Upper lobe of left lung (tissue), 6 donors: ENCODE data around the gene CTDP1. TPM values are rescaled to one million over a fixed set of nuclear protein-coding genes. Genes with fewer than 3 reads are reported as not detected.

Experiments
- ATAC-seq, 2 donors: fragments of 200-7000 bp; cut with Tn5 transposase; one replicate each; pipeline ENCODE4 v1.9.1; 2022; ENCODE audit warnings: mild to moderate bottlenecking in 2 of 2, moderate library complexity in 2 of 2; ENCODE audit not compliant: low FRiP score in 2 of 2
- DNase-seq, 2 donors: peaks; one replicate each; pipeline ENCODE4 v3.0.0-alpha.2; 2019 to 2020
- H3K27ac ChIP-seq, 4 donors: fragments of 200-600 bp; sonication (generic); one replicate each; pipeline ENCODE4 v1.5.1; 2016 to 2019
- H3K27me3 ChIP-seq, 4 donors: fragments of 200-600 bp; sonication (generic); one replicate each; pipeline ENCODE4 v1.5.1; 2017 to 2019
- H3K36me3 ChIP-seq, 4 donors: fragments of 200-600 bp; sonication (generic); one replicate each; pipeline ENCODE4 v1.5.1; 2016 to 2019
- H3K4me1 ChIP-seq, 4 donors: fragments of 200-600 bp; sonication (generic); one replicate each; pipeline ENCODE4 v1.5.1; 2018 to 2019
- H3K4me3 ChIP-seq, 4 donors: fragments of 200-600 bp; sonication (generic); one replicate each; pipeline ENCODE4 v1.5.1; 2017 to 2019; ENCODE audit warnings: mild to moderate bottlenecking in 2 of 4, moderate library complexity in 1 of 4
- H3K9me3 ChIP-seq, 4 donors: fragments of 200-600 bp; sonication (generic); one replicate each; pipeline ENCODE4 v1.5.1; 2018 to 2019
- CTCF ChIP-seq, 6 experiments: fragments of 450-650 bp in 4 of 6; fragments of 200-600 bp in 2 of 6; sonication (generic) in 2 of 6; IDR thresholded peaks; one replicate each; pipeline ENCODE4 v1.5.1; 2016 to 2019; ENCODE audit warnings: antibody characterized with exemption in 6 of 6
- EP300 ChIP-seq, 4 donors: sonication (generic); formaldehyde crosslinking; IDR thresholded peaks; one replicate each; pipeline ENCODE4 v1.5.1; 2017; ENCODE audit warnings: antibody characterized with exemption in 4 of 4, control low read depth in 2 of 4
- POLR2A ChIP-seq, 4 donors: fragments of 450-650 bp; IDR thresholded peaks; one replicate each; pipeline ENCODE4 v1.5.1; 2016 to 2017; ENCODE audit warnings: antibody characterized with exemption in 4 of 4, mild to moderate bottlenecking in 2 of 4
- POLR2AphosphoS5 ChIP-seq, 2 donors: sonication (generic); formaldehyde crosslinking; IDR thresholded peaks; one replicate each; pipeline ENCODE4 v1.5.1; 2017; ENCODE audit warnings: antibody characterized with exemption in 2 of 2
- WGBS, 2 donors: methylation state at CpG; one replicate each; pipeline ENCODE4 v1.1.5; 2017 to 2018; 5-methylcytosine and 5-hydroxymethylcytosine counted together
- total RNA-seq, 6 donors: library from RNA; depleted of rRNA in 4 of 6; stranded (reverse); fragments of >200 nt in 4 of 6; gene quantifications; one replicate each; pipeline versions ENCODE4 v1.1.0 to v1.2.1, GENCODE V29; 2016 to 2021
- donor health status: DM: no; HTN: no; CAD: no; lungs with moderate emphysema.
- donor health status: DM: no; HTN: yes; CAD: no; lungs with severe emphysema.

CTDP1 gene
- total RNA-seq, 6 donors from 2014 or later, result 21.3 to 44.7 (median 29.7) TPM

- Histone ChIP-seq H3K36me3 (no peaks in the 10 kb centered on the region), H3K27me3 (no peaks in the 10 kb centered on the region), H3K4me3 (no peak overlapping the region), H3K9me3 (peaks cover 0 to 4% (median 0%) of the 10 kb centered on the region in 4 donors), H3K27ac (no peak overlapping the region), H3K4me1 (no peaks in the 10 kb centered on the region)
- DNase-seq (no peak), ATAC-seq (no peak)
- TF ChIP-seq POLR2AphosphoS5 (IDR thresholded peaks at IDR 0.05), result no peak
Observed at GRCh38 chr18:79763407-79763806, 83.8 kb downstream of the CTDP1 start.

- ATAC-seq (no peak), DNase-seq (no peak)
- no peaks in the 10 kb centered on the region for H3K4me1 ChIP-seq
- 80% methylated on average over 1 of the region's 6 CpGs; no CpG with 5 or more reads in 1 of the 2 donors for whole genome bisulfite sequencing, 2 donors
- TF ChIP-seq POLR2A (IDR thresholded peaks at IDR 0.05), result no peak
- TF ChIP-seq EP300 (IDR thresholded peaks at IDR 0.05), result no peak
- TF ChIP-seq CTCF (IDR thresholded peaks at IDR 0.05), result no peak
- no peak for TF ChIP-seq POLR2AphosphoS5 (IDR thresholded peaks at IDR 0.05)
- H3K4me3 ChIP-seq, result no peak overlapping the region
- H3K27me3 ChIP-seq, result no peaks in the 10 kb centered on the region
- no peaks in the 10 kb centered on the region for H3K36me3 ChIP-seq
- no peak overlapping the region for H3K27ac ChIP-seq
- H3K9me3 ChIP-seq, result peaks cover 0 to 4% (median 0%) of the 10 kb centered on the region in 4 donors
Observed at GRCh38 chr18:79764131-79764530, 84.5 kb downstream of the CTDP1 start.

GRCh38 chr18:79765491-79766245 is 86.1 kb downstream of the CTDP1 start:
- TF ChIP-seq EP300 (IDR thresholded peaks at IDR 0.05) (no peak), CTCF (IDR thresholded peaks at IDR 0.05) (no peak), POLR2A (IDR thresholded peaks at IDR 0.05) (no peak), POLR2AphosphoS5 (IDR thresholded peaks at IDR 0.05) (no peak)
- no peak for ATAC-seq

GRCh38 chr18:79766308-79766707 is 86.7 kb downstream of the CTDP1 start:
- H3K27me3 ChIP-seq, result no peaks in the 10 kb centered on the region
- ATAC-seq, result no peak
- H3K9me3 ChIP-seq, result peaks cover 0 to 6% (median 0%) of the 10 kb centered on the region in 4 donors
- no peak overlapping the region for H3K4me3 ChIP-seq
- no peak overlapping the region for H3K27ac ChIP-seq
- no peaks in the 10 kb centered on the region for H3K4me1 ChIP-seq
- peak; percentile 15 to 49 for DNase-seq
- TF ChIP-seq POLR2AphosphoS5 (IDR thresholded peaks at IDR 0.05) (no peak), CTCF (IDR thresholded peaks at IDR 0.05) (no peak), POLR2A (IDR thresholded peaks at IDR 0.05) (no peak), EP300 (IDR thresholded peaks at IDR 0.05) (no peak)
- no peaks in the 10 kb centered on the region for H3K36me3 ChIP-seq
- 73 to 77% methylated on average over 13 to 16 of the region's 16 CpGs for WGBS, 2 donors

More at GRCh38 chr18:79765491-79766245, 86.1 kb downstream of the CTDP1 start:
- Histone ChIP-seq H3K27me3 (no peaks in the 10 kb centered on the region), H3K4me1 (no peaks in the 10 kb centered on the region), H3K9me3 (peaks cover 0 to 6% (median 0%) of the 10 kb centered on the region in 4 donors), H3K4me3 (no peak overlapping the region), H3K36me3 (no peaks in the 10 kb centered on the region), H3K27ac (no peak overlapping the region)
- 70 to 78% methylated on average over 12 of the region's 14 CpGs for WGBS, 2 donors
- peak in 1 of 2 donors; percentile 6 for DNase-seq

GRCh38 chr18:79768745-79769144 is 89.1 kb downstream of the CTDP1 start:
- TF ChIP-seq CTCF (IDR thresholded peaks at IDR 0.05), result no peak
- no peak for TF ChIP-seq POLR2AphosphoS5 (IDR thresholded peaks at IDR 0.05)
- TF ChIP-seq POLR2A (IDR thresholded peaks at IDR 0.05), result no peak
- Histone ChIP-seq H3K4me1 (no peaks in the 10 kb centered on the region), H3K4me3 (no peak overlapping the region), H3K9me3 (peaks cover 0 to 6% (median 0%) of the 10 kb centered on the region in 4 donors), H3K27me3 (no peaks in the 10 kb centered on the region), H3K27ac (no peak overlapping the region), H3K36me3 (no peaks in the 10 kb centered on the region)
- 67% methylated on average over 3 of the region's 3 CpGs for WGBS, 2 donors
- DNase-seq (no peak), ATAC-seq (no peak)
